WTC11 (cell line): ENCODE results near the gene IPO13. TPM values are rescaled to one million over a fixed set of nuclear protein-coding genes. Genes with fewer than 3 reads are reported as not detected.

ENCODE experiments used
- ATAC-seq: fragments of 200-7000 bp; cut with Tn5 transposase; 2 replicates; pipeline ENCODE4 v1.10.0; 2021; ENCODE audit warnings: mild to moderate bottlenecking, moderate library complexity
- CTCF ChIA-PET: fragments of 300-600 bp; sonication (Branson Sonifier 250); formaldehyde crosslinking; loops from one replicate; lab custom pipeline; 2021; ENCODE audit warnings: antibody characterized with exemption; lab: Charles Lee
- POLR2A ChIA-PET: fragments of 350-600 bp; sonication (Branson Sonifier 250); formaldehyde crosslinking; loops from one replicate; lab custom pipeline; 2021; ENCODE audit warnings: antibody characterized with exemption; lab: Charles Lee
- DNase-seq: peaks from one replicate; pipeline ENCODE4 v3.0.0; 2021; ENCODE audit warnings: low spot score
- H3K27ac Mint-ChIP-seq: 2 replicates; pipeline ENCODE4 v1.8.0; 2021; ENCODE audit warnings: mixed read lengths
- H3K27me3 Mint-ChIP-seq: 2 replicates; pipeline ENCODE4 v1.8.0; 2021; ENCODE audit warnings: low read depth, mild to moderate bottlenecking, moderate library complexity, mixed read lengths
- H3K36me3 Mint-ChIP-seq: 2 replicates; pipeline ENCODE4 v1.8.0; 2021; ENCODE audit warnings: mixed read lengths
- H3K4me1 Mint-ChIP-seq: 2 replicates; pipeline ENCODE4 v1.8.0; 2022; ENCODE audit warnings: mixed read lengths
- H3K4me3 Mint-ChIP-seq: 2 replicates; pipeline ENCODE4 v1.8.0; 2021; ENCODE audit warnings: mild to moderate bottlenecking, moderate library complexity, mixed read lengths
- H3K9me3 Mint-ChIP-seq: 2 replicates; pipeline ENCODE4 v1.8.0; 2021; ENCODE audit warnings: mixed read lengths
- ATF2 ChIP-seq: sonication (generic); formaldehyde crosslinking; IDR thresholded peaks from 2 replicates; pipeline ENCODE4 v1.8.1; 2022; ENCODE audit warnings: low read depth, missing genetic modification reagents, borderline replicate concordance
- CREM ChIP-seq: sonication (generic); formaldehyde crosslinking; IDR thresholded peaks from 2 replicates; pipeline ENCODE4 v1.8.1; 2022; ENCODE audit warnings: mild to moderate bottlenecking, missing genetic modification reagents, moderate library complexity
- E2F4 ChIP-seq: sonication (generic); formaldehyde crosslinking; IDR thresholded peaks from 2 replicates; pipeline ENCODE4 v1.8.1; 2022; ENCODE audit warnings: low read depth, mild to moderate bottlenecking, moderate library complexity, missing genetic modification reagents, borderline replicate concordance
- E2F5 ChIP-seq: sonication (generic); formaldehyde crosslinking; IDR thresholded peaks from 2 replicates; pipeline ENCODE4 v1.8.1; 2022; ENCODE audit warnings: mild to moderate bottlenecking, moderate library complexity, missing genetic modification reagents
- ESRRA ChIP-seq: sonication (generic); formaldehyde crosslinking; IDR thresholded peaks from 2 replicates; pipeline ENCODE4 v1.8.1; 2022; ENCODE audit warnings: mild to moderate bottlenecking, missing genetic modification reagents, borderline replicate concordance
- GRHL2 ChIP-seq: fragments of 250-450 bp; sonication (Bioruptor Pico); IDR thresholded peaks from 2 replicates; pipeline ENCODE4 v1.8.0; 2022; ENCODE audit warnings: mild to moderate bottlenecking, moderate library complexity; ENCODE audit not compliant: insufficient replicate concordance, severe bottlenecking
- MAX ChIP-seq: sonication (generic); formaldehyde crosslinking; IDR thresholded peaks from 2 replicates; pipeline ENCODE4 v1.8.0; 2022; ENCODE audit warnings: mild to moderate bottlenecking, missing genetic modification reagents
- MYBL2 ChIP-seq: sonication (generic); formaldehyde crosslinking; IDR thresholded peaks from 2 replicates; pipeline ENCODE4 v1.8.1; 2023; ENCODE audit warnings: mild to moderate bottlenecking, moderate library complexity, missing genetic modification reagents
- NFATC4 ChIP-seq: fragments of 250-450 bp; sonication (Bioruptor Pico); IDR thresholded peaks from 2 replicates; pipeline ENCODE4 v1.9.0; 2021; ENCODE audit warnings: mild to moderate bottlenecking
- SMAD4 ChIP-seq: sonication (generic); formaldehyde crosslinking; IDR thresholded peaks from 2 replicates; pipeline ENCODE4 v1.8.0; 2022; ENCODE audit warnings: mild to moderate bottlenecking, missing genetic modification reagents
- SOX15 ChIP-seq: fragments of 250-450 bp; sonication (Bioruptor Pico); IDR thresholded peaks from 2 replicates; pipeline ENCODE4 v1.9.0; 2021; ENCODE audit warnings: mild to moderate bottlenecking
- SP1 ChIP-seq: sonication (generic); formaldehyde crosslinking; conservative IDR thresholded peaks from 2 replicates; pipeline ENCODE4 v1.8.1; 2022; ENCODE audit warnings: missing genetic modification reagents
- ZNF219 ChIP-seq: sonication (generic); formaldehyde crosslinking; IDR thresholded peaks from 2 replicates; pipeline ENCODE4 v1.8.0; 2023; ENCODE audit warnings: missing genetic modification reagents, mild to moderate bottlenecking, borderline replicate concordance
- ZNF416 ChIP-seq: fragments of 250-450 bp; sonication (Bioruptor Pico); IDR thresholded peaks from 2 replicates; pipeline ENCODE4 v1.9.0; 2021; ENCODE audit warnings: mild to moderate bottlenecking, inconsistent platforms
- total RNA-seq: library from RNA; stranded (reverse); gene quantifications from 3 replicates; pipeline ENCODE4 v1.2.3, GENCODE V29; 2021
- TF ChIP-seq, protein P1 (sequence below): sonication (generic); formaldehyde crosslinking; IDR thresholded peaks from 2 replicates; pipeline ENCODE4 v1.8.1; 2023; ENCODE audit warnings: mild to moderate bottlenecking, missing genetic modification reagents
- TF ChIP-seq, protein P2 (sequence below): fragments of 250-450 bp; sonication (Bioruptor Pico); IDR thresholded peaks from 2 replicates; pipeline ENCODE4 v1.9.0; 2021; ENCODE audit warnings: mild to moderate bottlenecking
- TF ChIP-seq, protein P3 (sequence below): sonication (generic); formaldehyde crosslinking; IDR thresholded peaks from 2 replicates; pipeline ENCODE4 v1.8.1; 2022; ENCODE audit warnings: missing genetic modification reagents, borderline replicate concordance
- TF ChIP-seq, protein P4 (sequence below): sonication (generic); formaldehyde crosslinking; IDR thresholded peaks from 2 replicates; pipeline ENCODE4 v1.8.0; 2022; ENCODE audit warnings: mild to moderate bottlenecking, missing genetic modification reagents

Gene IPO13
- total RNA-seq, 1 experiment from 2014 or later, result 24.2 TPM

- no peaks in the 10 kb centered on the region for H3K9me3 Mint-ChIP-seq
- H3K27ac Mint-ChIP-seq, result no peak overlapping the region
- ChIA-PET CTCF (interaction anchor here (1.1 kb wide), 1 partner anchor 28 kb away, joined by 3 read pairs; no protein-coding TSS in a partner anchor), POLR2A (no interaction called here)
- no peak overlapping the region for H3K4me3 Mint-ChIP-seq
- H3K36me3 Mint-ChIP-seq, result 0 out of 2 replicates have a peak, but pooled peaks cover 2% of the 10 kb centered on the region
- H3K27me3 Mint-ChIP-seq, result no peaks in the 10 kb centered on the region
- TF ChIP-seq SP1 (CRISPR knock-in tag) (no peak), ZNF219 (no peak), E2F4 (CRISPR knock-in tag) (no peak), GRHL2 (no peak), SMAD4 (CRISPR knock-in tag) (no peak), ZNF416 (CRISPR knock-in tag) (no peak), ATF2 (CRISPR knock-in tag) (no peak), ESRRA (CRISPR knock-in tag) (no peak), MAX (no peak)
- TF ChIP-seq, protein P1, sequence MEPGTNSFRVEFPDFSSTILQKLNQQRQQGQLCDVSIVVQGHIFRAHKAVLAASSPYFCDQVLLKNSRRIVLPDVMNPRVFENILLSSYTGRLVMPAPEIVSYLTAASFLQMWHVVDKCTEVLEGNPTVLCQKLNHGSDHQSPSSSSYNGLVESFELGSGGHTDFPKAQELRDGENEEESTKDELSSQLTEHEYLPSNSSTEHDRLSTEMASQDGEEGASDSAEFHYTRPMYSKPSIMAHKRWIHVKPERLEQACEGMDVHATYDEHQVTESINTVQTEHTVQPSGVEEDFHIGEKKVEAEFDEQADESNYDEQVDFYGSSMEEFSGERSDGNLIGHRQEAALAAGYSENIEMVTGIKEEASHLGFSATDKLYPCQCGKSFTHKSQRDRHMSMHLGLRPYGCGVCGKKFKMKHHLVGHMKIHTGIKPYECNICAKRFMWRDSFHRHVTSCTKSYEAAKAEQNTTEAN (CRISPR knock-in tag), result no peak
- TF ChIP-seq, protein P2, sequence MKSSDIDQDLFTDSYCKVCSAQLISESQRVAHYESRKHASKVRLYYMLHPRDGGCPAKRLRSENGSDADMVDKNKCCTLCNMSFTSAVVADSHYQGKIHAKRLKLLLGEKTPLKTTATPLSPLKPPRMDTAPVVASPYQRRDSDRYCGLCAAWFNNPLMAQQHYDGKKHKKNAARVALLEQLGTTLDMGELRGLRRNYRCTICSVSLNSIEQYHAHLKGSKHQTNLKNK (CRISPR knock-in tag), result no peak
- ATAC-seq (no peak), DNase-seq (no peak)
- H3K4me1 Mint-ChIP-seq, result no peaks in the 10 kb centered on the region
These were observed 16.3 kb downstream of the IPO13 start for GRCh38 chr1:43963006-43963405.

GRCh38 chr1:43963890-43964289, 17.1 kb downstream of the IPO13 start:
- TF ChIP-seq, protein P3, sequence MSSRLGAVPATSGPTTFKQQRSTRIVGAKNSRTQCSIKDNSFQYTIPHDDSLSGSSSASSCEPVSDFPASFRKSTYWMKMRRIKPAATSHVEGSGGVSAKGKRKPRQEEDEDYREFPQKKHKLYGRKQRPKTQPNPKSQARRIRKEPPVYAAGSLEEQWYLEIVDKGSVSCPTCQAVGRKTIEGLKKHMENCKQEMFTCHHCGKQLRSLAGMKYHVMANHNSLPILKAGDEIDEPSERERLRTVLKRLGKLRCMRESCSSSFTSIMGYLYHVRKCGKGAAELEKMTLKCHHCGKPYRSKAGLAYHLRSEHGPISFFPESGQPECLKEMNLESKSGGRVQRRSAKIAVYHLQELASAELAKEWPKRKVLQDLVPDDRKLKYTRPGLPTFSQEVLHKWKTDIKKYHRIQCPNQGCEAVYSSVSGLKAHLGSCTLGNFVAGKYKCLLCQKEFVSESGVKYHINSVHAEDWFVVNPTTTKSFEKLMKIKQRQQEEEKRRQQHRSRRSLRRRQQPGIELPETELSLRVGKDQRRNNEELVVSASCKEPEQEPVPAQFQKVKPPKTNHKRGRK, result no peak
- TF ChIP-seq E2F5 (CRISPR knock-in tag) (no peak), ESRRA (CRISPR knock-in tag) (no peak), MYBL2 (no peak), SOX15 (no peak), CREM (no peak), MAX (no peak), NFATC4 (CRISPR knock-in tag) (no peak)
- TF ChIP-seq, protein P4, sequence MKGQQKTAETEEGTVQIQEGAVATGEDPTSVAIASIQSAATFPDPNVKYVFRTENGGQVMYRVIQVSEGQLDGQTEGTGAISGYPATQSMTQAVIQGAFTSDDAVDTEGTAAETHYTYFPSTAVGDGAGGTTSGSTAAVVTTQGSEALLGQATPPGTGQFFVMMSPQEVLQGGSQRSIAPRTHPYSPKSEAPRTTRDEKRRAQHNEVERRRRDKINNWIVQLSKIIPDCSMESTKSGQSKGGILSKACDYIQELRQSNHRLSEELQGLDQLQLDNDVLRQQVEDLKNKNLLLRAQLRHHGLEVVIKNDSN, result no peak
- ChIA-PET CTCF (interaction anchor here (1.1 kb wide), 1 partner anchor 29 kb away, joined by 3 read pairs; no protein-coding TSS in a partner anchor), POLR2A (no interaction called here)
- Mint-ChIP-seq H3K4me1 (no peaks in the 10 kb centered on the region), H3K27ac (no peak overlapping the region), H3K27me3 (no peaks in the 10 kb centered on the region), H3K36me3 (0 out of 2 replicates have a peak, but pooled peaks cover under 1% of the 10 kb centered on the region), H3K9me3 (no peaks in the 10 kb centered on the region), H3K4me3 (no peak overlapping the region)
- ATAC-seq, result no peak
- DNase-seq, result no peak
